ENCODE measurements around the gene ANKRD39. TPM values are rescaled to one million over a fixed set of nuclear protein-coding genes. Genes with fewer than 3 reads are reported as not detected.
A peak's percentile ranks its signal among the peaks of the same experiment; 100 is the strongest.

The ANKRD39 gene
- total RNA-seq, 1 experiment from 2014 or later = 29.4 TPM

DNA sequence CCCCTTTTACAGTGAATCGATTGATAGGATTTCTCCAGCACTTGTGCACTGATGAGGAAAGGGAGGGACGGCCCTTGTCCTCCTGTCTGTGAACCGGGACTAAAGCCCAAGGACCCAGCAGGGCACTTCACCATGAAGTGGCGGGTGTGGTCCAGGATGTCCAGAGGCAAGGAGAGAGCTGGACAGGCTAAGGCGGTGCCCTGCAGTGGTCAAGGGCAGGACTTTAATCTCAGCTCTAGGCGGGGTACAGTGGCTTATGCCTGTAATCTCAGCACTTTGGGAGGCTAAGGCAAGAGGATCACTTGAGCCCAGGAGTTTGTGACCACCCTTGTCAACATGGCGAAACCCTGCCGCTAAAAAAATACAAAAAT is 40.3 kb upstream of the ANKRD39 start:
- no peaks in the 10 kb centered on the region for H3F3A ChIP-seq (ENCODE audit: low read length, unreplicated experiment)
- POLR2A ChIA-PET (ENCODE audit: unreplicated experiment) = no interaction called here
- H2AFZ ChIP-seq (ENCODE audit: low read length) = no peak overlapping the region
- DNase-seq (no peak), ATAC-seq (no peak)
- peaks cover 22% of the 10 kb centered on the region for H3K4me1 ChIP-seq (ENCODE audit: insufficient read depth, low read length)
- H3K4me2 ChIP-seq (ENCODE audit: low read length) = no peak overlapping the region
- TF ChIP-seq, protein P1, sequence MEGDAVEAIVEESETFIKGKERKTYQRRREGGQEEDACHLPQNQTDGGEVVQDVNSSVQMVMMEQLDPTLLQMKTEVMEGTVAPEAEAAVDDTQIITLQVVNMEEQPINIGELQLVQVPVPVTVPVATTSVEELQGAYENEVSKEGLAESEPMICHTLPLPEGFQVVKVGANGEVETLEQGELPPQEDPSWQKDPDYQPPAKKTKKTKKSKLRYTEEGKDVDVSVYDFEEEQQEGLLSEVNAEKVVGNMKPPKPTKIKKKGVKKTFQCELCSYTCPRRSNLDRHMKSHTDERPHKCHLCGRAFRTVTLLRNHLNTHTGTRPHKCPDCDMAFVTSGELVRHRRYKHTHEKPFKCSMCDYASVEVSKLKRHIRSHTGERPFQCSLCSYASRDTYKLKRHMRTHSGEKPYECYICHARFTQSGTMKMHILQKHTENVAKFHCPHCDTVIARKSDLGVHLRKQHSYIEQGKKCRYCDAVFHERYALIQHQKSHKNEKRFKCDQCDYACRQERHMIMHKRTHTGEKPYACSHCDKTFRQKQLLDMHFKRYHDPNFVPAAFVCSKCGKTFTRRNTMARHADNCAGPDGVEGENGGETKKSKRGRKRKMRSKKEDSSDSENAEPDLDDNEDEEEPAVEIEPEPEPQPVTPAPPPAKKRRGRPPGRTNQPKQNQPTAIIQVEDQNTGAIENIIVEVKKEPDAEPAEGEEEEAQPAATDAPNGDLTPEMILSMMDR (conservative IDR thresholded peaks at IDR 0.05; ENCODE audit: low read depth, low read length) = no peak
- no peak for TF ChIP-seq EZH2phosphoT487 (IDR thresholded peaks at IDR 0.05; ENCODE audit: borderline replicate concordance, low read length)
- TF ChIP-seq EZH2 (IDR thresholded peaks at IDR 0.05; ENCODE audit: low read length, unreplicated experiment) = no peak
- no TSS peak for BruUV-seq (replicated peaks)
- H3K27ac ChIP-seq (ENCODE audit: low read length) = no peak overlapping the region
- H3K36me3 ChIP-seq (ENCODE audit: low read depth, low read length) = no peaks in the 10 kb centered on the region
- H3K79me2 ChIP-seq (ENCODE audit: low read length) = no peaks in the 10 kb centered on the region
- CTCF ChIA-PET = no interaction called here
- no peak overlapping the region for H3K4me3 ChIP-seq (ENCODE audit: low read length)
- H3K9me2 ChIP-seq (replicated peaks; ENCODE audit: low read length) = no peaks in the 10 kb centered on the region
- H3K27me3 ChIP-seq (ENCODE audit: low read length) = no peaks in the 10 kb centered on the region
- H3K9ac ChIP-seq (ENCODE audit: low read length) = no peak overlapping the region
- no peaks in the 10 kb centered on the region for H4K20me1 ChIP-seq (ENCODE audit: low read length)
- intact Hi-C loops (cut with micrococcal nuclease) = no loop called here
- no peaks in the 10 kb centered on the region for H3K9me3 ChIP-seq (ENCODE audit: low read length)

DNA sequence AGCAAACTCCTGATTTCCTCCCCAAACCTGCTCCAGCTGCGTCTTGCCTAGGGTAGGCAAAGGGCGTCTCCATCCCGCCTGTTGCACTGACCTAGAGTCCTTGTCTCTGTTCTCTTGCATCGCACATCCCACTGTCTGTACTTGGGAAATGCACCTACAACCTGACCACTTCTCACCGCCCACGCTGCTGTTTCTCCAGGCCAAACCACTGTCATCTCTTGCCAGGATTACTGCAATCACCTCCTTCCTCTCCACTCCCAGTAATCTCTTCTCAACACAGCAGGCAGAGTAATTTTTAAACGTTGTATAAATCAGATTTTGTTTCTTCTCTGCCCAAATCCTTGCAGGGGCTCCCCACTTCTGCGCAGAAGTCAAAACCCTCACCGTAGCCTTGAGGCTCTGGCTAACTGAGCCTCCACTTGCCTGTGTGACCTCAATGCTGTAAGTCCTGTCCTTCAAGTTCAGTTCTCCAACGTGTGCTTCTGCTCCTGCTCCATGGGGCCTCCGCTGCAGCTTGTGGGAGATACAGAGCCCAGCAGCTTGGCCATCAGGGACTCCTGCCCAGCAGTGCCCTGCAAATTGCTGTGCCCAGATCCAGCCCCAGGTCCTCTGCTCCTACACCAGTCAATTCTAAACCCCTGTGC is 39.8 kb upstream of the ANKRD39 start:
- H4K20me1 ChIP-seq (ENCODE audit: low read length) = no peaks in the 10 kb centered on the region
- H3F3A ChIP-seq (ENCODE audit: low read length, unreplicated experiment) = no peaks in the 10 kb centered on the region
- H3K36me3 ChIP-seq (ENCODE audit: low read depth, low read length) = no peaks in the 10 kb centered on the region
- H3K9ac ChIP-seq (ENCODE audit: low read length) = no peak overlapping the region
- DNase-seq (no peak), ATAC-seq (no peak)
- H3K4me1 ChIP-seq (ENCODE audit: insufficient read depth, low read length) = peaks cover 22% of the 10 kb centered on the region
- H3K79me2 ChIP-seq (ENCODE audit: low read length) = no peaks in the 10 kb centered on the region
- H3K27ac ChIP-seq (ENCODE audit: low read length) = no peak overlapping the region
- TF ChIP-seq, protein P1 (conservative IDR thresholded peaks at IDR 0.05; ENCODE audit: low read depth, low read length) = no peak
- TF ChIP-seq EZH2 (IDR thresholded peaks at IDR 0.05; ENCODE audit: low read length, unreplicated experiment) = no peak
- TF ChIP-seq EZH2phosphoT487 (IDR thresholded peaks at IDR 0.05; ENCODE audit: borderline replicate concordance, low read length) = no peak
- no peak overlapping the region for H3K4me2 ChIP-seq (ENCODE audit: low read length)
- no peaks in the 10 kb centered on the region for H3K9me3 ChIP-seq (ENCODE audit: low read length)
- no peaks in the 10 kb centered on the region for H3K9me2 ChIP-seq (replicated peaks; ENCODE audit: low read length)
- CTCF ChIA-PET = no interaction called here
- no peak overlapping the region for H3K4me3 ChIP-seq (ENCODE audit: low read length)
- H2AFZ ChIP-seq (ENCODE audit: low read length) = no peak overlapping the region
- POLR2A ChIA-PET (ENCODE audit: unreplicated experiment) = no interaction called here
- intact Hi-C loops (cut with micrococcal nuclease) = no loop called here
- BruUV-seq (replicated peaks) = no TSS peak
- no peaks in the 10 kb centered on the region for H3K27me3 ChIP-seq (ENCODE audit: low read length)

DNA sequence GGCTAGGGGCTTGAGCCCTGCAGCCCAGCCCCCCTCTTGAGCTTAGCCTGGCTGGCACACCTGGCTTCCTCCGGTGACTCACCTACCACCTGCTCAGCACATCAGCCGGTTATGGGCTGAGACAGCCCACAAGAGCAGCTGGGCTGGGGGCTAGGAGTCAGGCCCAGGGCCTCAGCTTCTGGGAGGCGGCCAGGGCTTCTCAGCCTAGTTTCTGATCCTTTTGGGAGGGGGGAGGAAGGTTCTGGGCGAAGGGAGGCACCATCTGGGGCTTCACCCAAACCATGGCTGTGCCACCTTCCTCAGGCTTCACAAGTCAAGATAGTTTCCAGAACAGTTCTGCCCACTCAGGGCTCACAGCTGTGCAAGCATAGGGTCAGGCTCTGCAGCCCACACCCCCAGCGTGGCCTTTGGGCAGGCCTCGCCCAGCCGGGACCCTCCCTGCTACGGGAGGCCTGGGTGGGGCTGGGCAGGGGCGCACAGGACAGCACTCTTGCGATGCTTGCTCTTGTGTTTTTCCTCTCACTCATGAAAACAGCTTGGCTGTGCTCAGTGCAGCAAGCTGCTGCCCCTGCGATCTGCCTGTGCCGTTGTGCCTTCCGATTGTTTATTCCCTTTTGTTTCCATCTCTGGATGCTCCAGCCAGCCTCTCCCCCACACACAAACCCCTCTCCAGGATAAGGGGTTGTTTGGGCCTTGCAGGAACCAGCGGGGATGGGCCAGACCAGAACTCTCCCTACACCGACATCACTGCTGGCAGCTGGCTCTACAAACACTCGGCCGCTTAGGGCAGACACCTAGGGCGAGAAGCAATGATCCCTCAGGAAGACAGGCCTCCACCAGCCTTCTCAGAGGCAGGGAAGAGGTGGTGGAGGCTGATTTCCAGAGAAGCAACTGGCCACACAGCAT is 38.2 kb upstream of the ANKRD39 start:
- peak; percentile 84 for ATAC-seq
- no peaks in the 10 kb centered on the region for H3K27me3 ChIP-seq (ENCODE audit: low read length)
- peak overlapping the region; percentile 8; the same call in 1 of the 2 replicates for H2AFZ ChIP-seq (ENCODE audit: low read length)
- no peaks in the 10 kb centered on the region for H4K20me1 ChIP-seq (ENCODE audit: low read length)
- H3F3A ChIP-seq (ENCODE audit: low read length, unreplicated experiment) = no peaks in the 10 kb centered on the region
- no peaks in the 10 kb centered on the region for H3K9me3 ChIP-seq (ENCODE audit: low read length)
- ChIA-PET POLR2A (ENCODE audit: unreplicated experiment) (no interaction called here), CTCF (no interaction called here)
- intact Hi-C loops (cut with micrococcal nuclease) = no loop called here
- peaks cover 28% of the 10 kb centered on the region for H3K4me1 ChIP-seq (ENCODE audit: insufficient read depth, low read length)
- no peak overlapping the region for H3K4me3 ChIP-seq (ENCODE audit: low read length)
- no peaks in the 10 kb centered on the region for H3K9me2 ChIP-seq (replicated peaks; ENCODE audit: low read length)
- H3K9ac ChIP-seq (ENCODE audit: low read length) = no peak overlapping the region
- H3K27ac ChIP-seq (ENCODE audit: low read length) = no peak overlapping the region
- TF ChIP-seq, protein P1 (conservative IDR thresholded peaks at IDR 0.05; ENCODE audit: low read depth, low read length) = no peak
- TF ChIP-seq EZH2 (IDR thresholded peaks at IDR 0.05; ENCODE audit: low read length, unreplicated experiment) = no peak
- no TSS peak for BruUV-seq (replicated peaks)
- H3K36me3 ChIP-seq (ENCODE audit: low read depth, low read length) = no peaks in the 10 kb centered on the region
- H3K4me2 ChIP-seq (ENCODE audit: low read length) = peak overlapping the region; percentile 21
- no peaks in the 10 kb centered on the region for H3K79me2 ChIP-seq (ENCODE audit: low read length)
- peak; percentile 73 for DNase-seq

Data from PC-3 (cell line).